Activated CD8-positive, alpha-beta memory T cell treated with anti-CD3 and anti-CD28 coated beads, Interleukin-2, amount 50 U/mL, for 1 hour (primary cell): ENCODE data around the gene AEBP2.
"Not testable (repeated sequence)": the region's sequence is repeated elsewhere in the genome, so short reads cannot be mapped to it uniquely, and the experiment has no call there.

Source experiments
- DNase-seq: peaks from one replicate; pipeline ENCODE4 v3.0.0-alpha.2; 2020; ENCODE audit errors: extremely low read depth

AEBP2 gene

GRCh38 chr12:19507823-19508222, 68.5 kb downstream of the AEBP2 start:
- no peak for DNase-seq

GRCh38 chr12:19510461-19510860, 71.2 kb downstream of the AEBP2 start:
- DNase-seq, result no peak

GRCh38 chr12:19515179-19515578, 75.9 kb downstream of the AEBP2 start:
- DNase-seq, result no peak

GRCh38 chr12:19517583-19517982, 78.3 kb downstream of the AEBP2 start:
- no peak for DNase-seq

GRCh38 chr12:19518209-19518608, 78.9 kb downstream of the AEBP2 start:
- no peak for DNase-seq

GRCh38 chr12:19520646-19521415, 81.5 kb downstream of the AEBP2 start:
- DNase-seq, result no peak

- no peak for DNase-seq
Observed at GRCh38 chr12:19525274-19525673, 86.0 kb downstream of the AEBP2 start.

GRCh38 chr12:19527866-19528265, 88.6 kb downstream of the AEBP2 start:
- DNase-seq, result no peak

GRCh38 chr12:19528750-19529149, 89.5 kb downstream of the AEBP2 start:
- DNase-seq, result no peak

- no peak for DNase-seq
Observed at GRCh38 chr12:19529951-19530636, 90.8 kb downstream of the AEBP2 start.

- no peak for DNase-seq
Observed at GRCh38 chr12:19530637-19531023, 91.3 kb downstream of the AEBP2 start.

- DNase-seq, result no peak
Observed at GRCh38 chr12:19533567-19533966, 94.3 kb downstream of the AEBP2 start.

- no peak for DNase-seq
Observed at GRCh38 chr12:19539071-19539470, 99.8 kb downstream of the AEBP2 start.

- no peak for DNase-seq
Observed at GRCh38 chr12:19539836-19540235, 100.5 kb downstream of the AEBP2 start.

- DNase-seq, result no peak
Observed at GRCh38 chr12:19542606-19543005, 103.3 kb downstream of the AEBP2 start.

- DNase-seq, result no peak
Observed at GRCh38 chr12:19544353-19544752, 105.1 kb downstream of the AEBP2 start.

GRCh38 chr12:19545301-19545700, 106.0 kb downstream of the AEBP2 start:
- no peak for DNase-seq

GRCh38 chr12:19546027-19546426, 106.7 kb downstream of the AEBP2 start:
- DNase-seq, result no peak

- no peak for DNase-seq
Observed at GRCh38 chr12:19546611-19547162, 107.4 kb downstream of the AEBP2 start.

- DNase-seq, result no peak
Observed at GRCh38 chr12:19547271-19547671, 108.0 kb downstream of the AEBP2 start.

- no peak for DNase-seq
Observed at GRCh38 chr12:19548834-19549233, 109.5 kb downstream of the AEBP2 start.

GRCh38 chr12:19550626-19551025, 111.3 kb downstream of the AEBP2 start:
- no peak for DNase-seq

GRCh38 chr12:19552441-19553097, 113.3 kb downstream of the AEBP2 start:
- DNase-seq, result not testable (repeated sequence)
